Cardiac fibroblast (primary cell): ENCODE measurements around the gene KLHDC4.
A peak's percentile ranks its signal among the peaks of the same experiment; 100 is the strongest.
"Not testable (repeated sequence)": the region's sequence is repeated elsewhere in the genome, so short reads cannot be mapped to it uniquely, and the experiment has no call there.

ENCODE experiments used
- DNase-seq, 2 donors: peaks; one replicate each; pipeline versions ENCODE4 v3.0.0 to v3.0.0-alpha.2; 2010; ENCODE audit warnings: low read depth in 2 of 2
- H3K4me3 ChIP-seq, 2 donors: replicated peaks in 1 of 2; 1 replicate in 1 of 2; 2 replicates in 1 of 2; pipeline ENCODE4 v1.5.1; 2011; ENCODE audit warnings: low read depth in 2 of 2, low read length in 2 of 2, mild to moderate bottlenecking in 2 of 2, moderate library complexity in 1 of 2
- CTCF ChIP-seq: IDR thresholded peaks from one replicate; pipeline ENCODE4 v1.5.1; 2011; ENCODE audit warnings: low read depth, mild to moderate bottlenecking, low read length, inconsistent platforms

The KLHDC4 gene

GRCh38 chr16:87792205-87792565 lies 26.4 kb upstream of the KLHDC4 start:
- TF ChIP-seq CTCF = no peak
- DNase-seq = no peak
- H3K4me3 ChIP-seq = no peak overlapping the region

GRCh38 chr16:87791295-87792204 lies 25.8 kb upstream of the KLHDC4 start:
- H3K4me3 ChIP-seq = no peak overlapping the region
- DNase-seq = no peak
- no peak for TF ChIP-seq CTCF

GRCh38 chr16:87790292-87791100 lies 24.7 kb upstream of the KLHDC4 start:
- DNase-seq = peak in 1 of 2 donors; percentile 62
- no peak overlapping the region for H3K4me3 ChIP-seq
- TF ChIP-seq CTCF = no peak

- TF ChIP-seq CTCF = no peak
- no peak overlapping the region for H3K4me3 ChIP-seq
- peak; percentile 51 to 84 for DNase-seq
Observed at GRCh38 chr16:87789437-87790291, 23.9 kb upstream of the KLHDC4 start.

DNA sequence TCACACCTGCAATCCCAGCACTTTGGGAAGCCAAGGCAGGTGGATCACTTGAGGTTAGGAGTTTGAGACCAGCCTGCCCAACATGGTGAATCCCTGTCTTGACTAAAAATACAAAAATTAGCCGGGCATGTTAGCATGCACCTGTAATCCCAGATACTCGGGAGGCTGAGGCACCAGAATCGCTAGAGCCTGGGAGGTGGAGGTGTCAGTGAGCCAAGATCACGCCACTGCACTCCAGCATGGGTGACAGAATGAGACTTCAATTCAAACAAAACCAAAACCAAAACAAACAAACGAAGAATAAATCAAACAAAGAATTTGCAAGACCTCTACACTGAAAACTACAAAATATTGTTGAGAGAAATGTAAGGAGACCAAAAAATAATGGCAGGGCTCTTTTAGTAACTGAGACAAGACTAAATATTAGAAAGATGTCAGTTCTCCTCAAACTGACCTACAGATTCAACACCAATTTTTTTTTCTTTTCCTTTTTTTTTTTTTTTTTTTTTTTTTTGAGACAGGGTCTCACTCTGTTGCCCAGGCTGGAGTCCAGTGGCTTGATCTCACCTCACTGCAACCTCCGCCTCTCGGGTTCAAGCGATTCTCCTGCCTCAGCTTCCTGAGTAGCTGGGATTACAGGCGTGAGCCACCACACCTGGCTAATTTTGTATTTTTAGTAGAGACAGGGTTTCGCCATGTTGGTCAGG lies 23.1 kb upstream of the KLHDC4 start:
- H3K4me3 ChIP-seq, DNase-seq: not testable (repeated sequence)

DNA sequence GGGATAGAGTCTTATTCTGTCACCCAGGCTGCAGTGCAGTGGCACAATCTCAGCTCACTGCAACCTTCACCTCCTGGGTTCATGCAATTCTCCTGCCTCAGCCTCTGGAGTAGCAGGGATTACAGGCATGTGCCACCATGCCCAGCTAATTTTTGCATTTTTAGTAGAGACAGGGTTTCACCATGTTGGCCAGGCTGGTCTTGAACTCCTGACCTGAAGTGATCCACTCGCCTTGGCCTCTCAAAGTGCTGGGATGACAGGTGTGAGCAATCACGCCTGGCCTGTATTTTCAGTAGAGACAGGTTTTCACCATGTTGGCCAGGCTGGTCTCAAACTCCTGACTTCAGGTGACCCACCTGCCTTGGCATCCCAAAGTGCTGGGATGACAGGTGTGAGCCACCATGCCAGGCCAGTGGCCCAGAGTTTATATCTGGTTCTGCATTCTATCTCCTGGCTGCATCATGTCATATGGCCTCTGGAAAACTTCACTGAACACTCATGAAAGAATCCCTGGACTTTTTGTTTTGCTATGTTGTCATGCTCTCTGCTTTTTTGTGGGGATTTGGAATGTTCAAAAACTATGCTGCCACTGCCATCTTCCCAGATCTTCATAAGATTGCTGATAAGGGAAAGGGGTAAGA lies 21.8 kb upstream of the KLHDC4 start:
- DNase-seq, H3K4me3 ChIP-seq: not testable (repeated sequence)

- H3K4me3 ChIP-seq = no peak overlapping the region
- DNase-seq = peak; percentile 27 to 46
- TF ChIP-seq CTCF = no peak
Observed at GRCh38 chr16:87784812-87785211, 19.0 kb upstream of the KLHDC4 start.
